Measurements from ENCODE around the gene RHEB. TPM values are rescaled to one million over a fixed set of nuclear protein-coding genes. Genes with fewer than 3 reads are reported as not detected.
A peak's percentile ranks its signal among the peaks of the same experiment; 100 is the strongest.

RHEB gene
- total RNA-seq, 1 donor from 2014 or later = 88.2 TPM

GRCh38 chr7:151433721-151434400 lies 85.8 kb downstream of the RHEB start:
- no peaks in the 10 kb centered on the region for H3K27me3 Mint-ChIP-seq (ENCODE audit: unreplicated experiment)
- no peak overlapping the region for H3K4me3 Mint-ChIP-seq (ENCODE audit: unreplicated experiment)
- H3K27ac Mint-ChIP-seq (ENCODE audit: unreplicated experiment) = no peak overlapping the region
- H3K9me3 Mint-ChIP-seq (ENCODE audit: unreplicated experiment) = peaks cover 5% of the 10 kb centered on the region
- H3K36me3 Mint-ChIP-seq (ENCODE audit: unreplicated experiment) = no peaks in the 10 kb centered on the region
- peaks cover 2% of the 10 kb centered on the region for H3K4me1 Mint-ChIP-seq (ENCODE audit: low read depth, unreplicated experiment)
- no peak for TF ChIP-seq CTCF (IDR thresholded peaks at IDR 0.05; ENCODE audit: partially characterized antibody, unreplicated experiment)
- DNase-seq = no peak

- no peaks in the 10 kb centered on the region for H3K27me3 Mint-ChIP-seq (ENCODE audit: unreplicated experiment)
- peaks cover 6% of the 10 kb centered on the region for H3K4me1 Mint-ChIP-seq (ENCODE audit: low read depth, unreplicated experiment)
- H3K27ac Mint-ChIP-seq (ENCODE audit: unreplicated experiment) = no peak overlapping the region
- H3K9me3 Mint-ChIP-seq (ENCODE audit: unreplicated experiment) = peaks cover 5% of the 10 kb centered on the region
- no peaks in the 10 kb centered on the region for H3K36me3 Mint-ChIP-seq (ENCODE audit: unreplicated experiment)
- DNase-seq = no peak
- H3K4me3 Mint-ChIP-seq (ENCODE audit: unreplicated experiment) = no peak overlapping the region
- TF ChIP-seq CTCF (IDR thresholded peaks at IDR 0.05; ENCODE audit: partially characterized antibody, unreplicated experiment) = peak; percentile 13
Observed at GRCh38 chr7:151432658-151433521, 86.8 kb downstream of the RHEB start.

DNA sequence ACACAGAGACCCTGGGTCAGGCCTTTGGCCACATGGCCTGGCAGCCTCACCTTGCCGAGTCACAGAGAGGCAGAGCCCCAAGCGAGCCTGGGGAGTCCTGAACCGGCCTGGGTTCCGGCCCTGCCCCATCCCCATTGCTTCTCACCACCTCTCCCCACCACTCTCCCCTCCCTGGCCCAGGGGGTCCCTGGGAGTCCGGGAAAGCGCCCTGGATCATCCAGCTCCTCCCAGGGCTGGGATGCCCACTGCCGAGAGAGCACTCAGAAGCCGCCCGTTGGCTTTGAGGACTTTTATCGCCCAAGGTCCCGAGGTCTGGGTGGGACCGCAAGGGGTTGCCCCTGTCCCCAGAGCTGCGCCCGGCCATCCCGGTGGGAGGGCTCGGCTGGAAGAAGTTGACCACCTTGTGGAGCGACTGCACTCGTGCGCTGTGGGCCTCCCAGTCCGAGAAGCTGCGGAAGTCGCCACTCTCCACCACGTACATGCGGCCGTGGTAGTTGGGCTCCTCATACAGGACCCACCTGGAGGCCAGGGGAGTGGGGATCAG lies 87.9 kb downstream of the RHEB start:
- Mint-ChIP-seq H3K36me3 (ENCODE audit: unreplicated experiment) (no peaks in the 10 kb centered on the region), H3K4me3 (ENCODE audit: unreplicated experiment) (no peak overlapping the region), H3K4me1 (ENCODE audit: low read depth, unreplicated experiment) (peaks cover 6% of the 10 kb centered on the region), H3K27ac (ENCODE audit: unreplicated experiment) (no peak overlapping the region), H3K27me3 (ENCODE audit: unreplicated experiment) (peaks cover 1% of the 10 kb centered on the region), H3K9me3 (ENCODE audit: unreplicated experiment) (peaks cover 5% of the 10 kb centered on the region)
- no peak for TF ChIP-seq CTCF (IDR thresholded peaks at IDR 0.05; ENCODE audit: partially characterized antibody, unreplicated experiment)
- no peak for DNase-seq

GRCh38 chr7:151431281-151431767 lies 88.4 kb downstream of the RHEB start:
- DNase-seq = no peak
- H3K36me3 Mint-ChIP-seq (ENCODE audit: unreplicated experiment) = no peaks in the 10 kb centered on the region
- TF ChIP-seq CTCF (IDR thresholded peaks at IDR 0.05; ENCODE audit: partially characterized antibody, unreplicated experiment) = no peak
- no peak overlapping the region for H3K27ac Mint-ChIP-seq (ENCODE audit: unreplicated experiment)
- H3K4me3 Mint-ChIP-seq (ENCODE audit: unreplicated experiment) = no peak overlapping the region
- peaks cover 3% of the 10 kb centered on the region for H3K4me1 Mint-ChIP-seq (ENCODE audit: low read depth, unreplicated experiment)
- H3K9me3 Mint-ChIP-seq (ENCODE audit: unreplicated experiment) = peaks cover 5% of the 10 kb centered on the region
- peaks cover 1% of the 10 kb centered on the region for H3K27me3 Mint-ChIP-seq (ENCODE audit: unreplicated experiment)

All from glutamatergic neuron (in vitro differentiated cells).